ENCODE results near the gene ARPIN.
"Not testable (repeated sequence)": the region's sequence is repeated elsewhere in the genome, so short reads cannot be mapped to it uniquely, and the experiment has no call there.

Gene ARPIN

DNA sequence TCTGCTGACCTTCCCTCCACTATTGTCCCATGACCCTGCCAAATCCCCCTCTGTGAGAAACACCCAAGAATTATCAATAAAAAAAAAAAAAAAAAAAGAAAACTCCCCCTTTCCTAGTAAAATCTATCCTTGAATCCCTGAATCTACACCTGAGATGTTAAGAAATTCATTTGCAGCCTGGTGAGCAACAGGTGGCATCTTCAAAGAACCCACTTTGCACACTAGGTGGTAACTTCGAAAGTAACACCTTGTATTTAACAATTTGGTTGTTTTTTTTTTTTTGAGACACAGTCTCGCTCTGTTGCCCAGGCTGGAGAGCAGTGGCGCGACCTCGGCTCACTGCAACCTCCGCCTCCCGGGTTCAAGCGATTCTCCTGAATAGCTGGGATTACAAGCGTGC is 43.3 kb downstream of the ARPIN start:
- H3K4me3 ChIP-seq (ENCODE audit: low read length); H3K9me3 ChIP-seq (ENCODE audit: control insufficient read depth, low read length); H3K36me3 ChIP-seq (ENCODE audit: control insufficient read depth, insufficient read depth, low read length); H3K4me1 ChIP-seq (ENCODE audit: control insufficient read depth, insufficient read depth, low read length); H3K9ac ChIP-seq (ENCODE audit: low read length); H3K27me3 ChIP-seq (ENCODE audit: control insufficient read depth, insufficient read depth, low read length): not testable (repeated sequence)

DNA sequence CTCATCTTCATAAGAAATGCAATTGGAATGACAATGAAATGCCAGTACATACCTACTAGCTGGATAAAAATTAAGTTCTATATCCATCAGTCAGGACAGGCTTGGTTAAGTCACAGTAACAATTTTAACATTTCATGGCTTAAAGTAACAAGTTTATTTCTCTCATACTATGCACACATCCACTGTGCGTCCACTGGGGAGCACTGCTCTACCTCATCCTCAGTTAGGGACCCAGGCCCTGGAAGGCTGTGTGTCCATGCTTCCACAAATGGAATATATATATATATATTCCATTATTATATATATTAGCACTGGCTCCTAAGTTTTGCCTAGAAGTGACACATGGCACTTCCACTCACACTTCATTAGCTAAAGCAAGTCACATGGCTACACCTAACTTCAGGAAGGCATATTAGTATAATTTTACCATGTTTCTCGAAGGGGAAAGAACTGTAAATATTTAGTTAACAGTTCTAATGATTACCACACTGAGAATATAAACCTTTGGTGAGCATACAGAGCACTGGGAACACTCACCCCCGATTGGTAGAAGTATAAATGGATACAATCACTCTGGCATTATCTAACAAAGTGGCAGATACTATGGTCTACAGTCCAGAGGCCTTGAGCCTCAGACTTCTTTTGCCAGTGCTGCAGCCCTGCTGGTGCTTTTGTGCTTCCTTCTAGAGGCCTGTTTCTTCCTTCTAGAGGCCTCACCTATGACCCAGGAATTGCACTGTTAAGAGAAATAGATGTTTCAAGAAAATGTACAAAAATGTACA is 47.6 kb downstream of the ARPIN start:
- Histone ChIP-seq H3K9ac (ENCODE audit: low read length) (no peak overlapping the region), H3K9me3 (ENCODE audit: control insufficient read depth, low read length) (no peaks in the 10 kb centered on the region), H3K27me3 (ENCODE audit: control insufficient read depth, insufficient read depth, low read length) (no peaks in the 10 kb centered on the region), H3K4me1 (ENCODE audit: control insufficient read depth, insufficient read depth, low read length) (peaks cover 26% of the 10 kb centered on the region), H3K4me3 (ENCODE audit: low read length) (no peak overlapping the region), H3K36me3 (ENCODE audit: control insufficient read depth, insufficient read depth, low read length) (no peaks in the 10 kb centered on the region)

DNA sequence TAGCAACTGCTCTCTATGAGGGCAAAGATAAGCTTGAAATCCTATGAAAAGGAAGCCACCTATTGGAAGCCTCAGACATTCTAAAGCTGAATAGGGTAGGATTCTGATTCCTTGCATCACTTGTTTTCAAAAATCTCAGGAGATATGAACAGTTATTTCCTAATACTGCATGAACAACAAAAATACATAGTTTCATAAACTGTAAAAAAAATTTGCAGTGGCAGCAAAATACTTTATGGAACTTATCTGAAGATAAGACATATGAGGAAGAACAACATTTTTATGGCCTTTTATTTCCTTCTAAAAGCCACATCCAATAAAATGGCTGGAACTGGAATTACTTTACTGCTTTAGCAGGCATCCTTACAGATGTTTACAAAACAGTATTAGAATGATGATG is 48.8 kb downstream of the ARPIN start:
- Histone ChIP-seq H3K4me1 (ENCODE audit: control insufficient read depth, insufficient read depth, low read length) (peaks cover 33% of the 10 kb centered on the region), H3K27me3 (ENCODE audit: control insufficient read depth, insufficient read depth, low read length) (no peaks in the 10 kb centered on the region), H3K9me3 (ENCODE audit: control insufficient read depth, low read length) (no peaks in the 10 kb centered on the region), H3K36me3 (ENCODE audit: control insufficient read depth, insufficient read depth, low read length) (no peaks in the 10 kb centered on the region), H3K4me3 (ENCODE audit: low read length) (no peak overlapping the region), H3K9ac (ENCODE audit: low read length) (no peak overlapping the region)

DNA sequence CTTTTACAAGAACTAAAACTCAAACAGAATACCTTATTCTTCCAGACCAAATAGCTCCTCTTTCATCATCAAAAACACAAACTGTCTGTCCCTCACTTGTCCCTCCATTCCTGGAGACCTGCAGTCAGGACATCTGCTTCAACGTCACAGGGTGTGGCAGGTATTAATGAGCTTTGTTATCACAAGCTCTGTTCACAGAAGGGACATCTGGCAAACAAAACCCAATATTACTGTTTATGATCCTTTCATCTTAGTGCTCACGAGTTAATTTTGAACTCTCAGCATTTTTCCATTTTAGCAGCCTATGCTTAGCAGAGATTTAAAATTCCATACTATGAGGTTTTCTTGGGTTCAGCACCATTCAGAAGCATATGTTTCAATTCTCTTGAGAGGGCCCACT is 51.9 kb downstream of the ARPIN start:
- H3K9ac ChIP-seq (ENCODE audit: low read length), result no peak overlapping the region
- H3K27me3 ChIP-seq (ENCODE audit: control insufficient read depth, insufficient read depth, low read length), result no peaks in the 10 kb centered on the region
- H3K9me3 ChIP-seq (ENCODE audit: control insufficient read depth, low read length), result no peaks in the 10 kb centered on the region
- no peaks in the 10 kb centered on the region for H3K36me3 ChIP-seq (ENCODE audit: control insufficient read depth, insufficient read depth, low read length)
- H3K4me1 ChIP-seq (ENCODE audit: control insufficient read depth, insufficient read depth, low read length), result peaks cover 34% of the 10 kb centered on the region
- no peak overlapping the region for H3K4me3 ChIP-seq (ENCODE audit: low read length)

DNA sequence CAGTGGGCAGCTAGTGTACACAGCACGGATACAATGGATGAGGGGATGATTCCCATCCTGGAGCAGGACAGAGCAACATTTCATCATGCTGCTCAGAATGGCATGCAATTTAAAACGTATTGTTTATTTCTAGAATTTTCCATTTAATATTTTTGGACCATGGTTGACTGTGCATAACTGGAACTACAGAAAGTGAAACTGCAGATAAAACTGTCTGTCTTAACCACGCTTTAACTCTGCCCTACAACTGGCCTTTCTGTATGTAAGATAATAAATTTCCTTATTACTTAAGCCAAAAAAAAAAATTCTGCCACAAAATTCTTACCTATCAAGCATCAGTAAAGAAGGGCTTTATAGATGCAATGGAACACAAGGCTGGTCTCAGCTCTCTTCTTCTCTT is 52.3 kb downstream of the ARPIN start:
- H3K27me3 ChIP-seq (ENCODE audit: control insufficient read depth, insufficient read depth, low read length), result no peaks in the 10 kb centered on the region
- H3K9ac ChIP-seq (ENCODE audit: low read length), result no peak overlapping the region
- no peaks in the 10 kb centered on the region for H3K9me3 ChIP-seq (ENCODE audit: control insufficient read depth, low read length)
- H3K4me3 ChIP-seq (ENCODE audit: low read length), result no peak overlapping the region
- H3K4me1 ChIP-seq (ENCODE audit: control insufficient read depth, insufficient read depth, low read length), result peaks cover 29% of the 10 kb centered on the region
- no peaks in the 10 kb centered on the region for H3K36me3 ChIP-seq (ENCODE audit: control insufficient read depth, insufficient read depth, low read length)

DNA sequence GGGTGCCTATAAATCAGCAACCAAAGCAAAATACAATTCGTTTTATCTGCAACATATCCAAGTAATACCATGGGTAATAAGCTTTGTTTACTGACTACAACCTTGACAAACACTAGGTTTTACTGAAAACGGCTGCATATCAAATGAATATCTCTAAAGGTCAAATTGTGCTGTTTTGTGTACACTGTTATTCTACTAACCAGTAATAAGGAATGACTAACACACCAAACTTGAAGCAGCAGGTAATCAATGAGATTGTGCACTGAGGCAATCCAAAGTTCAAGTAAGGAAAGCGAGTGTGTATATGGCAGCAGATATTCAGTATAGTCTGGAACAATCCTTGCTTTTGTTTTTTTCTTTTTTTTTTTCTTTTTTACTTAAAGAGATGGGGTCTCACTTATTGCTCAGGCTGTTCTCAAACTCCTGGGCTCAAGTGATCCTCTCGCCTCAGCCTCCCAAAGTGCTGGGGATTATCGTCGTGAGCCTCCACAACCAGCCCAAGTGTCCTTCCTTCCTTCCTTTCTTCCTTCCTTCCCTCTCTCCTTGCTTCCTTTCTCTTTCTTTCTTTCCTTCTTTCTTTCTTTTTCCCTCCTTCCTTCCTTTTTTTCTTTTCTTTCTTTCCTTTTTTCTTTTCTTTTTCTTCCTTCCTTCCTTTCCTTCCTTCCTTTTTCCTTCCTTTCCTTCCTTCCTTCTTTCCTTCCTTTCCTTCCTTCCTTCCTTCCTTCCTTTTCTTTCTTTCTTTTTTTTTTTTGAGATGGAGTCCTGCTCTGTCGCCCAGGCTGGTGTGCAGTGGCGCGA is 53.9 kb downstream of the ARPIN start:
- no peak overlapping the region for H3K9ac ChIP-seq (ENCODE audit: low read length)
- H3K27me3 ChIP-seq (ENCODE audit: control insufficient read depth, insufficient read depth, low read length), result no peaks in the 10 kb centered on the region
- H3K4me1 ChIP-seq (ENCODE audit: control insufficient read depth, insufficient read depth, low read length), result peaks cover 26% of the 10 kb centered on the region
- H3K4me3 ChIP-seq (ENCODE audit: low read length), result no peak overlapping the region
- no peaks in the 10 kb centered on the region for H3K9me3 ChIP-seq (ENCODE audit: control insufficient read depth, low read length)
- no peaks in the 10 kb centered on the region for H3K36me3 ChIP-seq (ENCODE audit: control insufficient read depth, insufficient read depth, low read length)

DNA sequence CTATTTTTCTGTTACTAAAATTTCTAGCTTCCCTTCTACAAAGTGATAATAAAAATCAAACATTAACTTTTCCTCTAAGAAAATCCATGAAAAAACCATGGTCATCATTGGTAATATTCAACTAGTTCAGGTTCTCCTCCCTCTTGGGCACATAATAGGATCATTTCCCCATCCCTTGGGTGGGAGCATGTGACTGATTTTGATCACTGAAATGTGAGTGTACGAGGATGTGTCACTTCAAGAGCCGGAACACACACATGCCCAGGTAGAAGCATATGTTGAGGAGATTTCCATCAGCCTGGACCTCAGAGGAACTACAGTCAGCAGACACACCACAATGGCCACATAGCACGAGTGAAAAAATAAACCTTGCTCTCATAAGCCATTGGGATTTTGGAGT is 55.1 kb downstream of the ARPIN start:
- Histone ChIP-seq H3K4me1 (ENCODE audit: control insufficient read depth, insufficient read depth, low read length) (peaks cover 26% of the 10 kb centered on the region), H3K4me3 (ENCODE audit: low read length) (no peak overlapping the region), H3K27me3 (ENCODE audit: control insufficient read depth, insufficient read depth, low read length) (no peaks in the 10 kb centered on the region), H3K36me3 (ENCODE audit: control insufficient read depth, insufficient read depth, low read length) (no peaks in the 10 kb centered on the region), H3K9me3 (ENCODE audit: control insufficient read depth, low read length) (no peaks in the 10 kb centered on the region), H3K9ac (ENCODE audit: low read length) (no peak overlapping the region)

DNA sequence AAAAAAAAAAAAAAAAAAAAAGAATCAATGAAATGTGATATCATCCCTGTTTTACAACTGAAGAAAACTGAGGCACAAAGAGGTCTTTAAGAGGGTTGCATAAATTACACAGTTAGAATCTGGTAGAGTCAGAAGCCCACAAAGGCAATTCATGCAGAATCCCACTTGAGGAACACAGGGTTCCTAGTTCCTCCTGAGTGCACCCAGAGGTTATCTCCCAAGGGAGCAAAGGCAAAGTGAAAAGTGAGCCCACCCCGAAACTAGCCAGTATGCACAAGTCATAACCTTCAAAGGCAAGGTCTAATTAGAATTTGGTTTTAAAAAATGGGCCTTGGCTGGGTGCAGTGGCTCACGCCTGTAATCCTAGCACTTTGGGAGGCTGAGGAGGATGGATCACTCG is 56.8 kb downstream of the ARPIN start:
- peaks cover 17% of the 10 kb centered on the region for H3K4me1 ChIP-seq (ENCODE audit: control insufficient read depth, insufficient read depth, low read length)
- no peak overlapping the region for H3K9ac ChIP-seq (ENCODE audit: low read length)
- H3K4me3 ChIP-seq (ENCODE audit: low read length), result no peak overlapping the region
- H3K36me3 ChIP-seq (ENCODE audit: control insufficient read depth, insufficient read depth, low read length), result no peaks in the 10 kb centered on the region
- no peaks in the 10 kb centered on the region for H3K27me3 ChIP-seq (ENCODE audit: control insufficient read depth, insufficient read depth, low read length)
- H3K9me3 ChIP-seq (ENCODE audit: control insufficient read depth, low read length), result no peaks in the 10 kb centered on the region

DNA sequence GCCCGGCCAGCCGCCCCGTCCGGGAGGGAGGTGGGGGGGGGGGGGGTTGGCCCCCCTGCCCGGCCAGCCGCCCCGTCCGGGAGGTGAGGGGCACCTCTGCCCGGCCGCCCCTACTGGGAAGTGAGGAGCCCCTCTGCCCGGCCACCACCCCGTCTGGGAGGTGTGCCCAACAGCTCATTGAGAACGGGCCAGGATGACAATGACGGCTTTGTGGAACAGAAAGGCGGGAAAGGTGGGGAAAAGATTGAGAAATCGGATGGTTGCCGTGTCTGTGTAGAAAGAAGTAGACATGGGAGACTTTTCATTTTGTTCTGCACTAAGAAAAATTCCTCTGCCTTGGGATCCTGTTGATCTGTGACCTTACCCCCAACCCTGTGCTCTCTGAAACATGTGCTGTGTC is 57.9 kb downstream of the ARPIN start:
- not testable (repeated sequence) for H3K36me3 ChIP-seq (ENCODE audit: control insufficient read depth, insufficient read depth, low read length); H3K9ac ChIP-seq (ENCODE audit: low read length); H3K27me3 ChIP-seq (ENCODE audit: control insufficient read depth, insufficient read depth, low read length); H3K9me3 ChIP-seq (ENCODE audit: control insufficient read depth, low read length); H3K4me1 ChIP-seq (ENCODE audit: control insufficient read depth, insufficient read depth, low read length); H3K4me3 ChIP-seq (ENCODE audit: low read length)

DNA sequence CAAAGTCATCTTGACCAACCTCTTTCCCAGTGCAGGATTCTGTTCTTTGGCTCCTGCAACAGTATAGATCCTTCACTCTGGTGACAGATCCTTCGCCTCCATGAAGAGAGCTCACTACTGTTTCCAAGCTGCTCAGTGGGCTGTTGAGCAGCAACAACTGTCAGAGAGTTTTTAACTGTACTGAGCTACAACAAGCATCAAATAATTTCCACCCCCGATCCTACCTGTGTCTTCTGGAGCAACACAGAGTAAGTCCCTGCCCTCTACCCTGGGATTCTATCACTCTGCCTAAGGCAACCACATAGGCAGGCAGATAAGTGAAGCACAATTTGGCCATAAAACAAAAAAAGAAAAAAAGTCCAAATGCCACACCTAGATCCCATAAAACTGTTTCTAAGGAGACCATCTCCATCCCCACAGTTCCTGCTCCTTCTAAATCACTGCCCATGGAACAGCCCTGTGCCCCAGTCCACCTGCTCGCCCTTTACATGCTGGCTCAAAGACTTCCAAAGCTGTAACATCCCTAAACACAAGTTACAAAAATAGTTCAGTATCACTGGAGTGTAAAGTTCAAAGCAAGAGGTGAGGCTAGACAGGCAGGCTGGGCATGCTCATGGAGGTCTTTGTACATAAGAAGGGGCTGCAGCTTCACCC is 60.3 kb downstream of the ARPIN start:
- no peaks in the 10 kb centered on the region for H3K27me3 ChIP-seq (ENCODE audit: control insufficient read depth, insufficient read depth, low read length)
- no peak overlapping the region for H3K4me3 ChIP-seq (ENCODE audit: low read length)
- H3K36me3 ChIP-seq (ENCODE audit: control insufficient read depth, insufficient read depth, low read length), result no peaks in the 10 kb centered on the region
- no peaks in the 10 kb centered on the region for H3K4me1 ChIP-seq (ENCODE audit: control insufficient read depth, insufficient read depth, low read length)
- no peaks in the 10 kb centered on the region for H3K9me3 ChIP-seq (ENCODE audit: control insufficient read depth, low read length)
- no peak overlapping the region for H3K9ac ChIP-seq (ENCODE audit: low read length)

DNA sequence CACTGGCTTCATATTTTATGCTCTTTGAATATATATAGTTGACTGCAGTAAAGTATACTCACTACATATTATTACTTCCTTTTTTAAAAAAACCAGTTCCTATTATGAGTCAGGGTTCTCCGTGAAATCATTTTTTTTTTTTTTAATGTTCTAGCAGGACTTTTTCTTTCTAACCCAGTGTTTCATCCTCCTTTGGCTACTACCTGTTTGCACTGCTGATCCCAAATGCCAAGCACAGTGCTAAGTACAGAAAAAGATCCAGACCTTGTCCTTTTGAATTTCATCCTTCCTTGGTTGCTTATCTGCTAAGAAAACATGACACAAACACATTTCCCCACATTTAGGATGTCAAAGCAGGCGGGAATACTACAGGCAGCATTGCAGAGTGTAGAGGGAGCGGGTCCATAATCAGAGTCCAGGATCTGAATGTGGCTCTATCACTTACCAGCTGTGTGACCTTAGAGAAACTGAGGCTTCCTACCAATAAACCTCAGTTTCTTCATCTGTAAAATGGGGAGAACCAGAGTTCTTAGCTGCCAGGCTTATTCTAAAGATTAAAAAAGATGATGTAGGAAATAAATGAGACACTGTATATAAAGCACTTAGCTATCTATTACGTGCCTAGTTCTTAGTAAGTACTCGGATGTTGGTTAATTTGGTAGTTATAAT is 60.9 kb downstream of the ARPIN start:
- Histone ChIP-seq H3K9me3 (ENCODE audit: control insufficient read depth, low read length) (no peaks in the 10 kb centered on the region), H3K9ac (ENCODE audit: low read length) (no peak overlapping the region), H3K4me1 (ENCODE audit: control insufficient read depth, insufficient read depth, low read length) (no peaks in the 10 kb centered on the region), H3K4me3 (ENCODE audit: low read length) (no peak overlapping the region), H3K27me3 (ENCODE audit: control insufficient read depth, insufficient read depth, low read length) (no peaks in the 10 kb centered on the region), H3K36me3 (ENCODE audit: control insufficient read depth, insufficient read depth, low read length) (no peaks in the 10 kb centered on the region)

DNA sequence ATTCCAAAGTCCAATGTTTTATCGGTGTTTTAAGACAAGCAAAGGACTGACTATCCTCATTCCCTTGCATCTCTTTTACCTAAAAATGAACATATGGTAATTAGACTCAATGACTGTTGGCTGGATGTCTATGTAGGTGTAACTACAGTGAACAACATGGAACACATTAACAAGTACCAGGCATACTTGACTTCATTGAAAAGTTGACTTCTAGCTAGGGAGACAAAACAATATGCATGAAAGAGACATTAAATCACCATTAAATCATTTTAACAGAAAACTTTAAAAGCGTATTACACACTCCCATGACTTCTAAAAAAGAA is 63.8 kb downstream of the ARPIN start:
- Histone ChIP-seq H3K27me3 (ENCODE audit: control insufficient read depth, insufficient read depth, low read length) (no peaks in the 10 kb centered on the region), H3K9me3 (ENCODE audit: control insufficient read depth, low read length) (no peaks in the 10 kb centered on the region), H3K4me1 (ENCODE audit: control insufficient read depth, insufficient read depth, low read length) (peaks cover 5% of the 10 kb centered on the region), H3K9ac (ENCODE audit: low read length) (no peak overlapping the region), H3K4me3 (ENCODE audit: low read length) (no peak overlapping the region), H3K36me3 (ENCODE audit: control insufficient read depth, insufficient read depth, low read length) (no peaks in the 10 kb centered on the region)
